SK-N-SH treated with all-trans-retinoic acid at 6 μM for 48 hours (cell line): ENCODE data around the gene ATRIP.

ENCODE experiments used
- ATAC-seq: fragments of 200-7000 bp; cut with Tn5 transposase; 3 replicates; pipeline ENCODE4 v1.9.1; 2020; ENCODE audit warnings: mild to moderate bottlenecking, moderate library complexity
- ARNTL ChIP-seq: fragments of 450-650 bp; formaldehyde crosslinking; IDR thresholded peaks from 2 replicates; pipeline ENCODE4 v1.5.0; 2020; ENCODE audit warnings: low read depth, mild to moderate bottlenecking, moderate library complexity, borderline replicate concordance
- BACH2 ChIP-seq: fragments of 250-450 bp; sonication (Bioruptor Pico); IDR thresholded peaks from 2 replicates; pipeline ENCODE4 v1.9.0; 2021; ENCODE audit warnings: mild to moderate bottlenecking, borderline replicate concordance
- CSDC2 ChIP-seq: fragments of 250-450 bp; sonication (Bioruptor Pico); IDR thresholded peaks from 2 replicates; pipeline ENCODE4 v1.5.0; 2020; ENCODE audit warnings: mild to moderate bottlenecking, moderate library complexity
- ESRRG ChIP-seq: fragments of 250-450 bp; sonication (Bioruptor Pico); IDR thresholded peaks from 2 replicates; pipeline ENCODE4 v1.6.1; 2021; ENCODE audit warnings: mild to moderate bottlenecking
- GLIS3 ChIP-seq: fragments of 250-450 bp; sonication (Bioruptor Pico); IDR thresholded peaks from 2 replicates; pipeline ENCODE4 v1.5.0; 2020; ENCODE audit warnings: mild to moderate bottlenecking, moderate library complexity
- PPARA ChIP-seq: fragments of 250-450 bp; sonication (Bioruptor Pico); IDR thresholded peaks from 2 replicates; pipeline ENCODE4 v1.5.0; 2020; ENCODE audit warnings: mild to moderate bottlenecking, borderline replicate concordance
- SNAI2 ChIP-seq: fragments of 250-450 bp; sonication (Bioruptor Pico); IDR thresholded peaks from 2 replicates; pipeline ENCODE4 v1.5.0; 2020; ENCODE audit warnings: mild to moderate bottlenecking, moderate library complexity
- TCF4 ChIP-seq: fragments of 250-450 bp; sonication (Bioruptor Pico); IDR thresholded peaks from 2 replicates; pipeline ENCODE4 v1.8.0; 2021; ENCODE audit warnings: mild to moderate bottlenecking, moderate library complexity, borderline replicate concordance
- TOX ChIP-seq: fragments of 250-450 bp; sonication (Bioruptor Pico); IDR thresholded peaks from 2 replicates; pipeline ENCODE4 v1.8.0; 2021; ENCODE audit warnings: mild to moderate bottlenecking, moderate library complexity, borderline replicate concordance
- ZC3H10 ChIP-seq: fragments of 250-450 bp; sonication (Bioruptor Pico); IDR thresholded peaks from 2 replicates; pipeline ENCODE4 v1.5.1; 2021; ENCODE audit warnings: mild to moderate bottlenecking, moderate library complexity
- ZFP3 ChIP-seq: fragments of 250-450 bp; sonication (Bioruptor Pico); IDR thresholded peaks from 2 replicates; pipeline ENCODE4 v1.5.0; 2020; ENCODE audit warnings: mild to moderate bottlenecking, moderate library complexity
- ZFP30 ChIP-seq: fragments of 450-650 bp; formaldehyde crosslinking; IDR thresholded peaks from 2 replicates; pipeline ENCODE4 v1.5.0; 2022; ENCODE audit warnings: mild to moderate bottlenecking, moderate library complexity
- ZNF565 ChIP-seq: fragments of 450-650 bp; formaldehyde crosslinking; conservative IDR thresholded peaks from 2 replicates; pipeline ENCODE4 v1.5.0; 2020; ENCODE audit warnings: low read depth, mild to moderate bottlenecking, moderate library complexity
- ZNF70 ChIP-seq: fragments of 450-650 bp; formaldehyde crosslinking; IDR thresholded peaks from 2 replicates; pipeline ENCODE4 v1.5.0; 2020; ENCODE audit warnings: mild to moderate bottlenecking, moderate library complexity
- ZNF8 ChIP-seq: fragments of 450-650 bp; formaldehyde crosslinking; IDR thresholded peaks from 2 replicates; pipeline ENCODE4 v1.5.0; 2020; ENCODE audit warnings: mild to moderate bottlenecking, moderate library complexity
- TF ChIP-seq, protein P1 (sequence below): fragments of 250-450 bp; sonication (Bioruptor Pico); IDR thresholded peaks from 2 replicates; pipeline ENCODE4 v1.5.1; 2021; ENCODE audit warnings: mild to moderate bottlenecking, moderate library complexity
- TF ChIP-seq, protein P2 (sequence below): fragments of 250-450 bp; sonication (Bioruptor Pico); IDR thresholded peaks from 2 replicates; pipeline ENCODE4 v1.5.1; 2020; ENCODE audit warnings: low read depth, mild to moderate bottlenecking, moderate library complexity
- TF ChIP-seq, protein P3 (sequence below): fragments of 250-450 bp; sonication (Bioruptor Pico); IDR thresholded peaks from 2 replicates; pipeline ENCODE4 v1.5.0; 2020; ENCODE audit warnings: mild to moderate bottlenecking, moderate library complexity
- TF ChIP-seq, protein P4 (sequence below): fragments of 250-450 bp; sonication (Bioruptor Pico); IDR thresholded peaks from 2 replicates; pipeline ENCODE4 v1.8.0; 2021; ENCODE audit warnings: low read depth, mild to moderate bottlenecking, moderate library complexity, borderline replicate concordance
- TF ChIP-seq, protein P5 (sequence below): fragments of 250-450 bp; sonication (Bioruptor Pico); IDR thresholded peaks from 2 replicates; pipeline ENCODE4 v1.8.0; 2020; ENCODE audit warnings: mild to moderate bottlenecking, moderate library complexity, borderline replicate concordance

ATRIP gene

DNA sequence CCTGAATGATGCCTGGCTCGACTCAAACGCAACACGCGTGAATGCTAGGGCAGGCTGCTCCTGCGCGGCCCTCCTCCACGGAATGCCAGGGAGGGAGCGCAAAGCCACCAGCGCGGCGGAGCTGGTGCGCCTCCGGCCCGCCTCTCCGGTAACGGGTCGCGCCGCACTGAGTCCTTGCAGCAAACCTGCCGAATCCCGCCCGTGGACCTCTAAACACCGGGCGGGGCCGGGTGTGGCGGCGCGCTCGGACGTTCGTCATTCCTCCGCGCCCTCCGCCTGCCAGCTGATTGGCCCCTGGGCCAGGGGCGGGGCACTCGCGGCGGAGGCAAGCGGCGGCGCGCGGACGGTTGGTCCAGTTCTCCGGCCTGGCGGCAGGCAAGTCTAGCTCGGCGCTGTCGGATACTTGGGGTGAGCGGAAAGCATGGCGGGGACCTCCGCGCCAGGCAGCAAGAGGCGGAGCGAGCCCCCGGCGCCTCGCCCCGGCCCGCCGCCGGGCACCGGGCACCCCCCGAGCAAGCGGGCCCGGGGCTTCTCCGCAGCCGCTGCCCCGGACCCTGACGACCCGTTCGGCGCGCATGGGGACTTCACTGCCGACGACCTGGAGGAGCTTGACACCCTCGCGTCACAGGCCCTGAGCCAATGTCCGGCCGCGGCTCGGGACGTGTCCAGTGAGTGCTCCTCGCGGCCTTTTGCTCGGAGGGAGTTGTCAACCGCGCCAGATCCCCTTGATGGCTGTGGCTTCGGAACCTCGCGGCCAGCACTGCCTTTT is at the start of gene ATRIP:
Gene ATRIP, plus strand, starts transcription at position 313 of the 769 bp plus-strand sequence. Its CDS starts 109 bp downstream, at position 422.
- TF ChIP-seq ZNF8 (no peak), GLIS3 (CRISPR knock-in tag) (no peak)

DNA sequence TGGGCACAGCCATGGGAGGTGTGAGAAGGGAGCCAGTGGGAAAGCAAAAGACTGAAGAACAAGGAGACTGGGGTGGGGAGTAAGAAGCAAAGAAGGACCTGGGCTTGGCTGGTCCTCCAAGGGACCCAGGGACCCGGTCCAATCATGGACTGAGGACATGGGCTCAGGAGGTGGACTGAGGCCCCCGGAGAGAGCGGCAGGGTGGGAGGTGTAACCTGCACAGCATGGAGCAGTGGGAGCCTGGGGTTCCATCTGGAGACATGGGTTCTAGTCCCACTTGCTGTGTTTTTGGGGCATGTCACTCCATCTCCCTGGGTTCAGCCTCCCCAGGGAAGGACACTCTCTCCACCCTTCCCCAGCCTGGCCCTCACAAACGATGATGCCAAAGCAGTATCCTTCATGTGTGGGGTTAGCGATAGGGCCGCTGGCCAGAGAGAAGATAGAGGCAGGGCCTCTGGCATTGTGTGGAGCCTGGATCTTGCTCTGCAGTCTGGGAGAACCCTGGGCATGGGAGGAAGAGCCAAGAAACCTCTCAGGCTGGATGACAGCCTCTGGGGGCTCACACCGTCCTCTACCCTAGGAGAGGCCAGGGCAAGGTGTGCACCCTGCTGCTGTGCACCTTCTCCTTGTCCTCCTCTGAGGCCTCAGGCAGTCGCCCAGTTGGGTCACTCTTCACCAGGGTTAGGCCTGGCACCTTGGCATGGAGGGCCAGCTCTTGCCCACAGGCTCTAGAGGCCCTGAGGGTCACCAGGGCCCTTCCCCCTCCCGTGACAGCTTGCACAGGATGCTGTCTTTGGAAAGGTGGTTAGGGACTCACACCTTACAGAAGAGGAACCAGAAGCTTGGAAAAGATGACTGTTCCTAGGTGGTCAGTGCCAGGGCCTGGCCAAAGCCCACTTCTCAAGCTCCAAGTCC is 48.5 kb upstream of the ATRIP start:
- no peak for ATAC-seq
- TF ChIP-seq ZFP3 (CRISPR knock-in tag) (no peak), PPARA (CRISPR knock-in tag) (no peak), ESRRG (no peak), TOX (no peak), ZFP30 (CRISPR knock-in tag) (no peak), CSDC2 (CRISPR knock-in tag) (no peak), BACH2 (CRISPR knock-in tag) (no peak), ARNTL (CRISPR knock-in tag) (no peak), GLIS3 (CRISPR knock-in tag) (no peak), SNAI2 (CRISPR knock-in tag) (no peak), ZNF8 (no peak), ZNF70 (CRISPR knock-in tag) (no peak), TCF4 (no peak)
- TF ChIP-seq, protein P1, sequence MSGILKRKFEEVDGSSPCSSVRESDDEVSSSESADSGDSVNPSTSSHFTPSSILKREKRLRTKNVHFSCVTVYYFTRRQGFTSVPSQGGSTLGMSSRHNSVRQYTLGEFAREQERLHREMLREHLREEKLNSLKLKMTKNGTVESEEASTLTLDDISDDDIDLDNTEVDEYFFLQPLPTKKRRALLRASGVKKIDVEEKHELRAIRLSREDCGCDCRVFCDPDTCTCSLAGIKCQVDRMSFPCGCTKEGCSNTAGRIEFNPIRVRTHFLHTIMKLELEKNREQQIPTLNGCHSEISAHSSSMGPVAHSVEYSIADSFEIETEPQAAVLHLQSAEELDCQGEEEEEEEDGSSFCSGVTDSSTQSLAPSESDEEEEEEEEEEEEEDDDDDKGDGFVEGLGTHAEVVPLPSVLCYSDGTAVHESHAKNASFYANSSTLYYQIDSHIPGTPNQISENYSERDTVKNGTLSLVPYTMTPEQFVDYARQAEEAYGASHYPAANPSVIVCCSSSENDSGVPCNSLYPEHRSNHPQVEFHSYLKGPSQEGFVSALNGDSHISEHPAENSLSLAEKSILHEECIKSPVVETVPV (CRISPR knock-in tag), result no peak
- TF ChIP-seq, protein P2, sequence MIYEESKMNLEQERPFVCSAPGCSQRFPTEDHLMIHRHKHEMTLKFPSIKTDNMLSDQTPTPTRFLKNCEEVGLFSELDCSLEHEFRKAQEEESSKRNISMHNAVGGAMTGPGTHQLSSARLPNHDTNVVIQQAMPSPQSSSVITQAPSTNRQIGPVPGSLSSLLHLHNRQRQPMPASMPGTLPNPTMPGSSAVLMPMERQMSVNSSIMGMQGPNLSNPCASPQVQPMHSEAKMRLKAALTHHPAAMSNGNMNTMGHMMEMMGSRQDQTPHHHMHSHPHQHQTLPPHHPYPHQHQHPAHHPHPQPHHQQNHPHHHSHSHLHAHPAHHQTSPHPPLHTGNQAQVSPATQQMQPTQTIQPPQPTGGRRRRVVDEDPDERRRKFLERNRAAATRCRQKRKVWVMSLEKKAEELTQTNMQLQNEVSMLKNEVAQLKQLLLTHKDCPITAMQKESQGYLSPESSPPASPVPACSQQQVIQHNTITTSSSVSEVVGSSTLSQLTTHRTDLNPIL (CRISPR knock-in tag), result no peak
- TF ChIP-seq, protein P3, sequence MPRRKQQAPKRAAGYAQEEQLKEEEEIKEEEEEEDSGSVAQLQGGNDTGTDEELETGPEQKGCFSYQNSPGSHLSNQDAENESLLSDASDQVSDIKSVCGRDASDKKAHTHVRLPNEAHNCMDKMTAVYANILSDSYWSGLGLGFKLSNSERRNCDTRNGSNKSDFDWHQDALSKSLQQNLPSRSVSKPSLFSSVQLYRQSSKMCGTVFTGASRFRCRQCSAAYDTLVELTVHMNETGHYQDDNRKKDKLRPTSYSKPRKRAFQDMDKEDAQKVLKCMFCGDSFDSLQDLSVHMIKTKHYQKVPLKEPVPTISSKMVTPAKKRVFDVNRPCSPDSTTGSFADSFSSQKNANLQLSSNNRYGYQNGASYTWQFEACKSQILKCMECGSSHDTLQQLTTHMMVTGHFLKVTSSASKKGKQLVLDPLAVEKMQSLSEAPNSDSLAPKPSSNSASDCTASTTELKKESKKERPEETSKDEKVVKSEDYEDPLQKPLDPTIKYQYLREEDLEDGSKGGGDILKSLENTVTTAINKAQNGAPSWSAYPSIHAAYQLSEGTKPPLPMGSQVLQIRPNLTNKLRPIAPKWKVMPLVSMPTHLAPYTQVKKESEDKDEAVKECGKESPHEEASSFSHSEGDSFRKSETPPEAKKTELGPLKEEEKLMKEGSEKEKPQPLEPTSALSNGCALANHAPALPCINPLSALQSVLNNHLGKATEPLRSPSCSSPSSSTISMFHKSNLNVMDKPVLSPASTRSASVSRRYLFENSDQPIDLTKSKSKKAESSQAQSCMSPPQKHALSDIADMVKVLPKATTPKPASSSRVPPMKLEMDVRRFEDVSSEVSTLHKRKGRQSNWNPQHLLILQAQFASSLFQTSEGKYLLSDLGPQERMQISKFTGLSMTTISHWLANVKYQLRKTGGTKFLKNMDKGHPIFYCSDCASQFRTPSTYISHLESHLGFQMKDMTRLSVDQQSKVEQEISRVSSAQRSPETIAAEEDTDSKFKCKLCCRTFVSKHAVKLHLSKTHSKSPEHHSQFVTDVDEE, result no peak
- TF ChIP-seq, protein P4, sequence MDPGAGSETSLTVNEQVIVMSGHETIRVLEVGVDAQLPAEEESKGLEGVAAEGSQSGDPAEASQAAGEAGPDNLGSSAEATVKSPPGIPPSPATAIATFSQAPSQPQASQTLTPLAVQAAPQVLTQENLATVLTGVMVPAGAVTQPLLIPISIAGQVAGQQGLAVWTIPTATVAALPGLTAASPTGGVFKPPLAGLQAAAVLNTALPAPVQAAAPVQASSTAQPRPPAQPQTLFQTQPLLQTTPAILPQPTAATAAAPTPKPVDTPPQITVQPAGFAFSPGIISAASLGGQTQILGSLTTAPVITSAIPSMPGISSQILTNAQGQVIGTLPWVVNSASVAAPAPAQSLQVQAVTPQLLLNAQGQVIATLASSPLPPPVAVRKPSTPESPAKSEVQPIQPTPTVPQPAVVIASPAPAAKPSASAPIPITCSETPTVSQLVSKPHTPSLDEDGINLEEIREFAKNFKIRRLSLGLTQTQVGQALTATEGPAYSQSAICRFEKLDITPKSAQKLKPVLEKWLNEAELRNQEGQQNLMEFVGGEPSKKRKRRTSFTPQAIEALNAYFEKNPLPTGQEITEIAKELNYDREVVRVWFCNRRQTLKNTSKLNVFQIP (CRISPR knock-in tag), result no peak
- TF ChIP-seq, protein P5, sequence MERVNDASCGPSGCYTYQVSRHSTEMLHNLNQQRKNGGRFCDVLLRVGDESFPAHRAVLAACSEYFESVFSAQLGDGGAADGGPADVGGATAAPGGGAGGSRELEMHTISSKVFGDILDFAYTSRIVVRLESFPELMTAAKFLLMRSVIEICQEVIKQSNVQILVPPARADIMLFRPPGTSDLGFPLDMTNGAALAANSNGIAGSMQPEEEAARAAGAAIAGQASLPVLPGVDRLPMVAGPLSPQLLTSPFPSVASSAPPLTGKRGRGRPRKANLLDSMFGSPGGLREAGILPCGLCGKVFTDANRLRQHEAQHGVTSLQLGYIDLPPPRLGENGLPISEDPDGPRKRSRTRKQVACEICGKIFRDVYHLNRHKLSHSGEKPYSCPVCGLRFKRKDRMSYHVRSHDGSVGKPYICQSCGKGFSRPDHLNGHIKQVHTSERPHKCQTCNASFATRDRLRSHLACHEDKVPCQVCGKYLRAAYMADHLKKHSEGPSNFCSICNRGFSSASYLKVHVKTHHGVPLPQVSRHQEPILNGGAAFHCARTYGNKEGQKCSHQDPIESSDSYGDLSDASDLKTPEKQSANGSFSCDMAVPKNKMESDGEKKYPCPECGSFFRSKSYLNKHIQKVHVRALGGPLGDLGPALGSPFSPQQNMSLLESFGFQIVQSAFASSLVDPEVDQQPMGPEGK, result no peak

More for the DNA sequence above, at the start of gene ATRIP:
- peak; percentile 94 for ATAC-seq

DNA sequence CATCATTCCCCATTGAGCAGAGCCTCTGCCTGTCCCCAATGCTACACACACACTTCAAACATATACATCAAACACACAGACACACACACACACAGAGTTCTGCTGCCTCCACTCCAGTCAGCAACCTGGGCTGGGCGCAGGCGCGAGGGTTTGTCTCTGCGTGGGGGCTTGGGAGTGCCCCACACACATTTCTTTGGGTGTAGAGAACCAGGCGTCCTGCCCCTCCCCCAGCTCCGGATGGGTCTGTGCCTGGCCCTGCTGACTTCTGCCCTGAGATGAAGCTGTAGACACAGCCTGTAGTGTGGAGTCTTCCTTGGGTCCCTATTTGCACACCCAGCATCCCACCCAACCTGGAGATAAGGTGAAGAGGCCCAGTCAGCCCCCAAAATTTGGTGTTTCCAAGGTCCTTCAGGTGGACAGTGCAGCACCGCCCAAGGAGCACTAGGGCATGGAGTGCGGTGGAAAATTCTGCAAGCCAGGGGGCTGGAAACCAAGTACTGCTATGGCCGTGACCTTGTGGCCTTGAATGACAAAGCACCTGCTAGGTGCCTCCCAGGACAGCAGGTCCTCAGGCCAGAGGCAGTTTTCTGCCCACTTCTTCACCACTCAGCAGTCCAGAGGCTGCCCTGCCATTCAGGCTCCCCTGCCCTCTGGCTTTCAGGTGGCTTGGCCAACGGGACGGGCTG is 47.7 kb upstream of the ATRIP start:
- ATAC-seq, result no peak
- TF ChIP-seq, protein P5, result no peak
- TF ChIP-seq, protein P4 (CRISPR knock-in tag), result no peak
- TF ChIP-seq ESRRG, result no peak
- no peak for TF ChIP-seq SNAI2 (CRISPR knock-in tag)
- TF ChIP-seq, protein P2 (CRISPR knock-in tag), result no peak
- TF ChIP-seq ZC3H10 (CRISPR knock-in tag), result no peak
- TF ChIP-seq BACH2 (CRISPR knock-in tag), result no peak
- no peak for TF ChIP-seq ZNF565
